ENCODE measurements around the gene MYOM3.

MYOM3 gene

DNA sequence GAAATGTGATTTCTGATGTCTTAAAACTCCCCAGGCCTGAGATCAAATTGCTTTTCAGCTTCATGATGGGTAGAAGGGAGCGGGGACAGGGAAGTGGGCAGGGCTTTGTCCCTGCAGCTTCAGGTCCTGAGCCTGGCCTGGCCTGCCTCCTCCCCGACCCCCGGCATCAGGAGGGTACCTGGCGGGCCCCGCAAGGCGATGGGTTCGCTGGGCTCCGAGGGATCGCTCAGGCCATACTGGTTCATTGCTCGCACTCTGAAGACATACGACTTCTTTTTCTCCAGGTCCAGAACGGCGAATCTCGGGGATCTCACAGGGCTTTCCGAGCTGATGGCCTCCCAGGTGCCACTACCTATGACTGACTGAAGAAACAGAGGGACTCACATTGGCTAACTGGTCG is 25.5 kb downstream of the MYOM3 start:
- Histone ChIP-seq H3K79me2 (ENCODE audit: low read length) (no peaks in the 10 kb centered on the region), H3K36me3 (replicated peaks; ENCODE audit: insufficient read depth, low read length) (no peaks in the 10 kb centered on the region), H4K20me1 (ENCODE audit: insufficient read depth, low read length) (no peaks in the 10 kb centered on the region), H3K27me3 (replicated peaks; ENCODE audit: insufficient read depth, low read length) (no peaks in the 10 kb centered on the region), H3K9ac (ENCODE audit: low read length) (no peak overlapping the region), H3F3A (ENCODE audit: insufficient read depth, low read length) (no peaks in the 10 kb centered on the region), H2AFZ (ENCODE audit: low read length) (no peak overlapping the region), H3K4me2 (ENCODE audit: low read depth, low read length) (no peak overlapping the region), H3K27ac (ENCODE audit: low read length) (no peak overlapping the region), H3K9me3 (replicated peaks; ENCODE audit: insufficient read depth, low read length) (no peaks in the 10 kb centered on the region), H3K9me2 (replicated peaks; ENCODE audit: insufficient read depth, low read length) (no peaks in the 10 kb centered on the region), H3K4me1 (ENCODE audit: low read length) (no peaks in the 10 kb centered on the region), H3K4me3 (ENCODE audit: low read length) (no peak overlapping the region)
- no peak for TF ChIP-seq EZH2 (optimal IDR thresholded peaks at IDR 0.05; ENCODE audit: low read depth, low read length)
- TF ChIP-seq, protein P1, sequence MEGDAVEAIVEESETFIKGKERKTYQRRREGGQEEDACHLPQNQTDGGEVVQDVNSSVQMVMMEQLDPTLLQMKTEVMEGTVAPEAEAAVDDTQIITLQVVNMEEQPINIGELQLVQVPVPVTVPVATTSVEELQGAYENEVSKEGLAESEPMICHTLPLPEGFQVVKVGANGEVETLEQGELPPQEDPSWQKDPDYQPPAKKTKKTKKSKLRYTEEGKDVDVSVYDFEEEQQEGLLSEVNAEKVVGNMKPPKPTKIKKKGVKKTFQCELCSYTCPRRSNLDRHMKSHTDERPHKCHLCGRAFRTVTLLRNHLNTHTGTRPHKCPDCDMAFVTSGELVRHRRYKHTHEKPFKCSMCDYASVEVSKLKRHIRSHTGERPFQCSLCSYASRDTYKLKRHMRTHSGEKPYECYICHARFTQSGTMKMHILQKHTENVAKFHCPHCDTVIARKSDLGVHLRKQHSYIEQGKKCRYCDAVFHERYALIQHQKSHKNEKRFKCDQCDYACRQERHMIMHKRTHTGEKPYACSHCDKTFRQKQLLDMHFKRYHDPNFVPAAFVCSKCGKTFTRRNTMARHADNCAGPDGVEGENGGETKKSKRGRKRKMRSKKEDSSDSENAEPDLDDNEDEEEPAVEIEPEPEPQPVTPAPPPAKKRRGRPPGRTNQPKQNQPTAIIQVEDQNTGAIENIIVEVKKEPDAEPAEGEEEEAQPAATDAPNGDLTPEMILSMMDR (IDR thresholded peaks at IDR 0.05; ENCODE audit: low read length): no peak
- TF ChIP-seq EZH2phosphoT487 (IDR thresholded peaks at IDR 0.05; ENCODE audit: low read length): no peak
- no peak for DNase-seq

DNA sequence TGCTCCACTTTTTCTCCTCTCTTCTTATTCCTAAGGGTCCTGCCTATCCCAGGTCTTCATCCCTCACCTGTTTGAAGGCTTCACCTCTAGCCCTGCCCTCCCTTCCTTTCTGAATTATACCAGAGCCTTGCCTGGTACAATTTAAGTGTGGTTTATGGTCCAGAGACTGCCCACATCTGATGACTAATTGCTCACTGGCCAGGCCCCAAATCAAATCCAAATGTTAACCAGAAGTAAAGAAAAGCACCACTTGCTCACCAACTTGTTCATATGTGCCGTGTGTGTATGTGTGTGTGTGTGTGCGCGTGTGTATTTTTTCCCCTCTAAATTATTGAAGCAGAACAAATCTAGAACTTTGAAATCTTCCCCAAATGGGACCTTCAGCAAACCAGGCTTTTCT is 26.4 kb downstream of the MYOM3 start:
- no peaks in the 10 kb centered on the region for H3K27me3 ChIP-seq (replicated peaks; ENCODE audit: insufficient read depth, low read length)
- no peak overlapping the region for H3K9ac ChIP-seq (ENCODE audit: low read length)
- H3F3A ChIP-seq (ENCODE audit: insufficient read depth, low read length): no peaks in the 10 kb centered on the region
- no peak overlapping the region for H3K4me3 ChIP-seq (ENCODE audit: low read length)
- no peak overlapping the region for H3K27ac ChIP-seq (ENCODE audit: low read length)
- no peaks in the 10 kb centered on the region for H3K79me2 ChIP-seq (ENCODE audit: low read length)
- TF ChIP-seq EZH2phosphoT487 (IDR thresholded peaks at IDR 0.05; ENCODE audit: low read length) (no peak), EZH2 (optimal IDR thresholded peaks at IDR 0.05; ENCODE audit: low read depth, low read length) (no peak)
- TF ChIP-seq, protein P1 (IDR thresholded peaks at IDR 0.05; ENCODE audit: low read length): no peak
- no peak overlapping the region for H3K4me2 ChIP-seq (ENCODE audit: low read depth, low read length)
- H4K20me1 ChIP-seq (ENCODE audit: insufficient read depth, low read length): no peaks in the 10 kb centered on the region
- H3K9me2 ChIP-seq (replicated peaks; ENCODE audit: insufficient read depth, low read length): no peaks in the 10 kb centered on the region
- H2AFZ ChIP-seq (ENCODE audit: low read length): no peak overlapping the region
- no peaks in the 10 kb centered on the region for H3K36me3 ChIP-seq (replicated peaks; ENCODE audit: insufficient read depth, low read length)
- no peak for DNase-seq
- H3K9me3 ChIP-seq (replicated peaks; ENCODE audit: insufficient read depth, low read length): no peaks in the 10 kb centered on the region
- H3K4me1 ChIP-seq (ENCODE audit: low read length): no peaks in the 10 kb centered on the region

DNA sequence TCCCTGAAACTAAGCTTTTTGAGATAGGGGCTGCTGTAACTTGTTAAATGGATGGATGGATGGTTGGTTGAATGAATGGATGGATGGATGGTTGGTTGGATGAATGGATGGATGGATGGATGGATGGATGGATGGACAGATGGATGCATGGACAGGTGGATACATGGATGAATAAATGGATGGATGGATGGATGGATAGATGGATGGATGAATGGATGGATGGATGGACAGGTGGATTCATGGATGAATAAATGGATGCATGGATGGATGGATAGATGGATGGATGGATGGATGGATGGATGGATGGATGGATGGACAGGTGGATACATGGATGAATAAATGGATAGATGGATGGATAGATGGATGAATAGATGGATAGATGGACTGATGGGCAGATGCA is 26.9 kb downstream of the MYOM3 start:
- Histone ChIP-seq H3K9me2 (replicated peaks; ENCODE audit: insufficient read depth, low read length) (no peaks in the 10 kb centered on the region), H3K36me3 (replicated peaks; ENCODE audit: insufficient read depth, low read length) (no peaks in the 10 kb centered on the region), H3K27me3 (replicated peaks; ENCODE audit: insufficient read depth, low read length) (no peaks in the 10 kb centered on the region), H3F3A (ENCODE audit: insufficient read depth, low read length) (no peaks in the 10 kb centered on the region), H3K79me2 (ENCODE audit: low read length) (no peaks in the 10 kb centered on the region), H3K9ac (ENCODE audit: low read length) (no peak overlapping the region), H4K20me1 (ENCODE audit: insufficient read depth, low read length) (no peaks in the 10 kb centered on the region), H3K4me1 (ENCODE audit: low read length) (no peaks in the 10 kb centered on the region), H3K9me3 (replicated peaks; ENCODE audit: insufficient read depth, low read length) (no peaks in the 10 kb centered on the region), H3K4me3 (ENCODE audit: low read length) (no peak overlapping the region), H3K27ac (ENCODE audit: low read length) (no peak overlapping the region), H3K4me2 (ENCODE audit: low read depth, low read length) (no peak overlapping the region), H2AFZ (ENCODE audit: low read length) (no peak overlapping the region)
- DNase-seq: no peak
- TF ChIP-seq EZH2phosphoT487 (IDR thresholded peaks at IDR 0.05; ENCODE audit: low read length): no peak
- TF ChIP-seq, protein P1 (IDR thresholded peaks at IDR 0.05; ENCODE audit: low read length): no peak
- TF ChIP-seq EZH2 (optimal IDR thresholded peaks at IDR 0.05; ENCODE audit: low read depth, low read length): no peak
